Breast epithelium (tissue), 3 donors: Measurements from ENCODE around the gene CACNA2D2.

Source experiments
- POLR2AphosphoS5 ChIP-seq, 3 donors: sonication (generic); formaldehyde crosslinking; IDR thresholded peaks; one replicate each; pipeline ENCODE4 v1.6.1; 2017; ENCODE audit warnings: antibody characterized with exemption in 3 of 3
- TF ChIP-seq, protein P1 (sequence below), 3 donors: fragments of 450-650 bp; IDR thresholded peaks; one replicate each; pipeline ENCODE4 v1.5.1; 2016 to 2017; ENCODE audit warnings: antibody characterized with exemption in 3 of 3, mild to moderate bottlenecking in 3 of 3, moderate library complexity in 3 of 3

GRCh38 chr3:50358355-50358910 lies 145.0 kb downstream of the CACNA2D2 start:
- TF ChIP-seq, protein P1, sequence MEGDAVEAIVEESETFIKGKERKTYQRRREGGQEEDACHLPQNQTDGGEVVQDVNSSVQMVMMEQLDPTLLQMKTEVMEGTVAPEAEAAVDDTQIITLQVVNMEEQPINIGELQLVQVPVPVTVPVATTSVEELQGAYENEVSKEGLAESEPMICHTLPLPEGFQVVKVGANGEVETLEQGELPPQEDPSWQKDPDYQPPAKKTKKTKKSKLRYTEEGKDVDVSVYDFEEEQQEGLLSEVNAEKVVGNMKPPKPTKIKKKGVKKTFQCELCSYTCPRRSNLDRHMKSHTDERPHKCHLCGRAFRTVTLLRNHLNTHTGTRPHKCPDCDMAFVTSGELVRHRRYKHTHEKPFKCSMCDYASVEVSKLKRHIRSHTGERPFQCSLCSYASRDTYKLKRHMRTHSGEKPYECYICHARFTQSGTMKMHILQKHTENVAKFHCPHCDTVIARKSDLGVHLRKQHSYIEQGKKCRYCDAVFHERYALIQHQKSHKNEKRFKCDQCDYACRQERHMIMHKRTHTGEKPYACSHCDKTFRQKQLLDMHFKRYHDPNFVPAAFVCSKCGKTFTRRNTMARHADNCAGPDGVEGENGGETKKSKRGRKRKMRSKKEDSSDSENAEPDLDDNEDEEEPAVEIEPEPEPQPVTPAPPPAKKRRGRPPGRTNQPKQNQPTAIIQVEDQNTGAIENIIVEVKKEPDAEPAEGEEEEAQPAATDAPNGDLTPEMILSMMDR (IDR thresholded peaks at IDR 0.05): no peak
- no peak for TF ChIP-seq POLR2AphosphoS5 (IDR thresholded peaks at IDR 0.05)
